Parathyroid adenoma (tissue), 2 donors: Measurements from ENCODE around the gene GPATCH1.
"Not testable (repeated sequence)": the region's sequence is repeated elsewhere in the genome, so short reads cannot be mapped to it uniquely, and the experiment has no call there.

Source experiments
- H2AFZ ChIP-seq: fragments of 300-600 bp; sonication (generic); one replicate; pipeline ENCODE4 v1.7.0; 2017; ENCODE audit warnings: antibody characterized with exemption, mild to moderate bottlenecking
- H3K27ac ChIP-seq: fragments of 300-600 bp; sonication (generic); one replicate; pipeline ENCODE4 v1.7.0; 2017
- H3K27me3 ChIP-seq: fragments of 300-600 bp; sonication (generic); one replicate; pipeline ENCODE4 v1.7.0; 2017; ENCODE audit warnings: low read length; ENCODE audit not compliant: control insufficient read depth, insufficient read depth
- H3K36me3 ChIP-seq: fragments of 300-600 bp; sonication (generic); one replicate; pipeline ENCODE4 v1.7.0; 2017; ENCODE audit warnings: low read length; ENCODE audit not compliant: control insufficient read depth, insufficient read depth
- H3K4me1 ChIP-seq: fragments of 300-600 bp; sonication (generic); one replicate; pipeline ENCODE4 v1.7.0; 2017; ENCODE audit warnings: control low read depth
- H3K4me2 ChIP-seq: fragments of 300-600 bp; sonication (generic); one replicate; pipeline ENCODE4 v1.7.0; 2017; ENCODE audit warnings: low read length
- H3K4me3 ChIP-seq: fragments of 300-600 bp; sonication (generic); one replicate; pipeline ENCODE4 v1.7.0; 2017; ENCODE audit warnings: low read depth, low read length
- H3K79me2 ChIP-seq: fragments of 300-600 bp; sonication (generic); one replicate; pipeline ENCODE4 v1.7.0; 2017; ENCODE audit warnings: control low read depth
- H3K9ac ChIP-seq: fragments of 300-600 bp; sonication (generic); one replicate; pipeline ENCODE4 v1.7.0; 2017; ENCODE audit warnings: mild to moderate bottlenecking
- H3K9me3 ChIP-seq: fragments of 300-600 bp; sonication (generic); one replicate; pipeline ENCODE4 v1.7.0; 2017; ENCODE audit warnings: low read length; ENCODE audit not compliant: control insufficient read depth
- TF ChIP-seq, protein P1 (sequence below): fragments of 300-600 bp; sonication (generic); IDR thresholded peaks from one replicate; pipeline ENCODE4 v1.7.0; 2017; ENCODE audit warnings: antibody characterized with exemption, mild to moderate bottlenecking
- donor health status: primary hyperparathyroidism.

The GPATCH1 gene

DNA sequence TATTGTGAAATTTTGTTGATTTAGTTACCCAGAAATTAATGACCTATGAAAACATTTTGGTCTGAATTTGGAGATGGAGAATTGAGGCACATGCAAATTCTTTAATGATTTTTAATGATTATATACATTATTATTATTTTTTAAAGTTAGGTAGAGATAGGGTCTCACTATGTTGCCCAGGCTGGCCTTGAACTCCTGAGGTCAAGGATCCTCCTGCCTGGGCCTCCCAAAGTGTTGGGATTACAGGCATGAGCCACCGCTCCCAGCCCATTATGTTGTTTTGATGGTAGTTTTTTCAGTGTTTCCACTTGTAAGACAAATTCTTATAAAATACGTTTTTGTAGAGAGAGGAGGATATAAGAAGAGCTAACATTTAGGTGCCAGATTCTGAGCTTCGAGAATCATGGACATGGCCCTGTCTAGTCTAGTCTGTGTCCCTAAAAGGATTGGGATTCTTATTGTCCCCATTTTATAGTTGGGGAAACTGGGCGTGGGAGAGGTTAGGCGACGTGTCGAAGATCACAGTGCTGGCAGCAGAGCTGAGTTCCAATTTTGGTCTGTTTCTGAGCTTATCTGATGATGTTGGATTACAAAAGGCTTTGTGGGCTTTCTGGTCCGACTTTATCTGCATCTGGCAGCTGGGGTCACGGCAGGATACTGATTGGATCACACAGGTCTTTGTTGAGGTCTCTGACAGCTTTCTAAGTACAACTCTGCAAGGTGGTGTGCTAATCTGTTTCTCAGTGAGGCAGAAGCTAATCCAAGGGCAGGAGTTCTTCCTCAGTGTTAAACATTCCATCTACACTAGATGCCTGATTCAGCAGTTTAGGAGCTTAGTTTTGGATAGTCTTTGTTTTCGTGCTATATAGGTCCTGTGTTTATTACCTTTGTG lies 43.5 kb downstream of the GPATCH1 start:
- Histone ChIP-seq H3K27me3 (no peaks in the 10 kb centered on the region), H3K79me2 (no peaks in the 10 kb centered on the region), H2AFZ (no peak overlapping the region), H3K27ac (no peak overlapping the region), H3K9ac (no peak overlapping the region), H3K36me3 (no peaks in the 10 kb centered on the region), H3K4me1 (peaks cover 3% of the 10 kb centered on the region), H3K9me3 (no peaks in the 10 kb centered on the region), H3K4me3 (no peak overlapping the region), H3K4me2 (no peak overlapping the region)
- TF ChIP-seq, protein P1, sequence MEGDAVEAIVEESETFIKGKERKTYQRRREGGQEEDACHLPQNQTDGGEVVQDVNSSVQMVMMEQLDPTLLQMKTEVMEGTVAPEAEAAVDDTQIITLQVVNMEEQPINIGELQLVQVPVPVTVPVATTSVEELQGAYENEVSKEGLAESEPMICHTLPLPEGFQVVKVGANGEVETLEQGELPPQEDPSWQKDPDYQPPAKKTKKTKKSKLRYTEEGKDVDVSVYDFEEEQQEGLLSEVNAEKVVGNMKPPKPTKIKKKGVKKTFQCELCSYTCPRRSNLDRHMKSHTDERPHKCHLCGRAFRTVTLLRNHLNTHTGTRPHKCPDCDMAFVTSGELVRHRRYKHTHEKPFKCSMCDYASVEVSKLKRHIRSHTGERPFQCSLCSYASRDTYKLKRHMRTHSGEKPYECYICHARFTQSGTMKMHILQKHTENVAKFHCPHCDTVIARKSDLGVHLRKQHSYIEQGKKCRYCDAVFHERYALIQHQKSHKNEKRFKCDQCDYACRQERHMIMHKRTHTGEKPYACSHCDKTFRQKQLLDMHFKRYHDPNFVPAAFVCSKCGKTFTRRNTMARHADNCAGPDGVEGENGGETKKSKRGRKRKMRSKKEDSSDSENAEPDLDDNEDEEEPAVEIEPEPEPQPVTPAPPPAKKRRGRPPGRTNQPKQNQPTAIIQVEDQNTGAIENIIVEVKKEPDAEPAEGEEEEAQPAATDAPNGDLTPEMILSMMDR: no peak

DNA sequence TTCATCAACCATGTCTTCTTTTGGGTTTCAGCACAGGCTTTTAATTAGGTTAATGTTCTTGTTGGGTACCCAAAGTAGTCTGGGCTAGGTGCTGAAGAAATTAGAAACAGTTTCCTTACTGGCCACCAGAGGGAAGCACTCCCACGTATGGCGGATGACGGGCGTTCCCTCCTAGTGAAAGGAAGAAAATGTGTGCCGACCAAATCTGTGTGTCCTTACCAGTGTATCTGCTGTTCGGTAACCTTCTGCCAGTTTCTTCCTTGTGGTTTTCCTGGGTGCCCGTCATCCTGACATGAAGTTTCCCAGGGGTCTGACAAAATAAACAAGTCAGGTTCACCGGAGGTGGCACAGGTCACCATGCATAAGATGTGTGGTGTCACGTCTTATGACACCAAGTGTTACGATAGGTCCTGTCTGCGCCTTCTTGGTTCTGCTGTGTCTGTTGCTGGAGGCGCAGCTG lies 45.0 kb downstream of the GPATCH1 start:
- Histone ChIP-seq H3K4me3 (no peak overlapping the region), H3K36me3 (no peaks in the 10 kb centered on the region), H3K27me3 (no peaks in the 10 kb centered on the region), H3K9me3 (no peaks in the 10 kb centered on the region), H3K4me2 (no peak overlapping the region), H3K4me1 (peaks cover 3% of the 10 kb centered on the region), H2AFZ (peak overlapping the region; percentile 19), H3K9ac (no peak overlapping the region), H3K79me2 (no peaks in the 10 kb centered on the region), H3K27ac (no peak overlapping the region)
- TF ChIP-seq, protein P1: peak; percentile 86

DNA sequence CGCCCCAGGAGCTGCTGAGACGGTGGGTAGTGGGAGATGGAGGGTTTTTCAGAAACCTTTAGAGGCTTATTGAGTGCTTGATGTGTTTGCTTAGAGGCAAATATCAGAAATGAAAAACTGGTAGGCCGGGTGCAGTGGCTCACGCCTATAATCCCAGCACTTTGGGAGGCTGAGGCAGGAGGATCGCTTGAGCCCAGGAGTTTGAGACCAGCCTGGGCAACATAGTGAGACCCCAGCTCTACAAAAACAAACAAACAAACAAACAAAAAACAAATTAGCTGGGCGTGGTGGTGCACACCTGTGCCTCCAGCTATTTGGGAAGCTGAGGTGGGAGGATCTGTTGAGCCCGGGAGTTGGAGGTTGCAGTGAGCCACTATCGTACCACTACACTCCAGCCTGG lies 45.7 kb downstream of the GPATCH1 start:
- H3K27ac ChIP-seq, H3K79me2 ChIP-seq, H3K36me3 ChIP-seq, H3K27me3 ChIP-seq, H3K9me3 ChIP-seq, H3K4me1 ChIP-seq, H3K4me3 ChIP-seq, H3K4me2 ChIP-seq, H3K9ac ChIP-seq, H2AFZ ChIP-seq: not testable (repeated sequence)

DNA sequence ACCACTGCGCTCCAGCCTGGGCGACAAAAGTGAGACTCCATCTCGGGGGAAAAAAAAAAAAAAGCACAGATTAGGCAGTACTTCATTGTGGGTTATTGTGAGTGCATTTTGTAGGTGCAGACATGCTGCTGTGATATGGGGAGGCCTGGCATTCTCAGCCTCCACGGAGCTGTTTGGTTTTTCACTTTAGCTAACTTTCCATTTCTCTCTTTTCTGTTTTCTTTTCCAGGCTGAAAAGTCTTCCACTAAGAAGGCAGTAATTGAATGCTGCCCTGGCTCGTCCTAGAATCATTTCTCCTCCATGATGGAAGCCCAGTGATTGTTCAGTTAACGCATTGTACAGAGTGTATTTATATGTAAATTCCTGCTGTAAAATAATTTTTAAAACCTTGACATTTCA lies 48.9 kb downstream of the GPATCH1 start:
- Histone ChIP-seq H3K9ac (no peak overlapping the region), H3K4me3 (no peak overlapping the region), H2AFZ (no peak overlapping the region), H3K27me3 (no peaks in the 10 kb centered on the region), H3K4me1 (peaks cover 7% of the 10 kb centered on the region), H3K9me3 (no peaks in the 10 kb centered on the region), H3K79me2 (no peaks in the 10 kb centered on the region), H3K36me3 (no peaks in the 10 kb centered on the region), H3K27ac (no peak overlapping the region), H3K4me2 (no peak overlapping the region)
- TF ChIP-seq, protein P1: no peak

GRCh38 chr19:33130433-33130832 lies 49.5 kb downstream of the GPATCH1 start:
- Histone ChIP-seq H3K4me1 (peaks cover 6% of the 10 kb centered on the region), H2AFZ (no peak overlapping the region), H3K9ac (no peak overlapping the region), H3K27ac (no peak overlapping the region), H3K36me3 (no peaks in the 10 kb centered on the region), H3K9me3 (no peaks in the 10 kb centered on the region), H3K4me3 (no peak overlapping the region), H3K79me2 (no peaks in the 10 kb centered on the region), H3K27me3 (no peaks in the 10 kb centered on the region), H3K4me2 (no peak overlapping the region)
- TF ChIP-seq, protein P1: no peak
